Body of pancreas (tissue), 4 donors: ENCODE data around the gene TENT5A.

Experiments
- POLR2A ChIP-seq, 3 donors: fragments of 450-650 bp; IDR thresholded peaks; one replicate each; pipeline ENCODE4 v1.6.1; 2016; ENCODE audit warnings: antibody characterized with exemption in 3 of 3, mild to moderate bottlenecking in 2 of 3
- TF ChIP-seq, protein P1 (sequence below), 7 experiments: fragments of 450-650 bp in 4 of 7; fragments of 200-600 bp in 3 of 7; sonication (generic) in 3 of 7; IDR thresholded peaks; one replicate each; pipeline ENCODE4 v1.5.1; 2016 to 2019; ENCODE audit warnings: antibody characterized with exemption in 7 of 7

DNA sequence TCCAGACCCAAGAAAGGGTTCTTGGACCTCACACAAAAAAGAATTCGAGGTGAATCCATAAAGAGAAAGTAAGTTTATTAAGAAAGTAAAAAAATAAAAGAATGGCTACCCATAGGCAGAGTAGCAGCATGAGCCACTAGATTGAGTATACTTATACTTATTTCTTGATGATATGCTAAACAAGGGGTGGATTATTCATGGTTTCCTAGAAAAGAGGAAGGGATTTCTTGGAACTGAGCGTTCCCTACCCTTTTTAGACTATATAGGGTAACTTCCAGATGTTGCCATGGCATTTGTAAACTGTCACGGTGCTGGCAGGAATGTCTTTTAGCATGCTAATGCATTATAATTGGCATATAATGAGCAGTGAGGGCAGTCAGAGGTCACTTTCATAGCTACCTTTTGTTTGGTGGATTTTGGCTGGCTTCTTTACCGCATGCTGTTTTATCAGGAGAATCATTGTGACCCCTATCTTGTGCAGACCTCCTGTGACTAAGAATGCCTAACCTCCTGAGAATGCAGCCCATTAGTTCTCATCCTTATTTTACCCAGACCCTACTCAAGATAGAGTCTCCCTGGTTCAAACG, 44.3 kb downstream of the TENT5A start:
- TF ChIP-seq, protein P1, sequence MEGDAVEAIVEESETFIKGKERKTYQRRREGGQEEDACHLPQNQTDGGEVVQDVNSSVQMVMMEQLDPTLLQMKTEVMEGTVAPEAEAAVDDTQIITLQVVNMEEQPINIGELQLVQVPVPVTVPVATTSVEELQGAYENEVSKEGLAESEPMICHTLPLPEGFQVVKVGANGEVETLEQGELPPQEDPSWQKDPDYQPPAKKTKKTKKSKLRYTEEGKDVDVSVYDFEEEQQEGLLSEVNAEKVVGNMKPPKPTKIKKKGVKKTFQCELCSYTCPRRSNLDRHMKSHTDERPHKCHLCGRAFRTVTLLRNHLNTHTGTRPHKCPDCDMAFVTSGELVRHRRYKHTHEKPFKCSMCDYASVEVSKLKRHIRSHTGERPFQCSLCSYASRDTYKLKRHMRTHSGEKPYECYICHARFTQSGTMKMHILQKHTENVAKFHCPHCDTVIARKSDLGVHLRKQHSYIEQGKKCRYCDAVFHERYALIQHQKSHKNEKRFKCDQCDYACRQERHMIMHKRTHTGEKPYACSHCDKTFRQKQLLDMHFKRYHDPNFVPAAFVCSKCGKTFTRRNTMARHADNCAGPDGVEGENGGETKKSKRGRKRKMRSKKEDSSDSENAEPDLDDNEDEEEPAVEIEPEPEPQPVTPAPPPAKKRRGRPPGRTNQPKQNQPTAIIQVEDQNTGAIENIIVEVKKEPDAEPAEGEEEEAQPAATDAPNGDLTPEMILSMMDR (IDR thresholded peaks at IDR 0.05), result no peak
- no peak for TF ChIP-seq POLR2A (IDR thresholded peaks at IDR 0.05)
